ENCODE data around the gene CFAP77. TPM values are rescaled to one million over a fixed set of nuclear protein-coding genes. Genes with fewer than 3 reads are reported as not detected.

CFAP77 gene
- total RNA-seq, 1 donor from 2014 or later, result not detected

- H3K4me3 ChIP-seq (ENCODE audit: low read depth, low read length), result no peak overlapping the region
- DNase-seq (ENCODE audit: low read depth), result no peak
- no peak for TF ChIP-seq CTCF (conservative IDR thresholded peaks at IDR 0.05; ENCODE audit: low read depth, low read length)
Observed at GRCh38 chr9:132584601-132585560, 174.9 kb downstream of the CFAP77 start.

GRCh38 chr9:132585954-132586829 lies 176.2 kb downstream of the CFAP77 start:
- no peak for TF ChIP-seq CTCF (conservative IDR thresholded peaks at IDR 0.05; ENCODE audit: low read depth, low read length)
- H3K4me3 ChIP-seq (ENCODE audit: low read depth, low read length), result no peak overlapping the region
- no peak for DNase-seq (ENCODE audit: low read depth)

- no peak for DNase-seq (ENCODE audit: low read depth)
- no peak overlapping the region for H3K4me3 ChIP-seq (ENCODE audit: low read depth, low read length)
- no peak for TF ChIP-seq CTCF (conservative IDR thresholded peaks at IDR 0.05; ENCODE audit: low read depth, low read length)
Observed at GRCh38 chr9:132586830-132587591, 177.0 kb downstream of the CFAP77 start.

- TF ChIP-seq CTCF (conservative IDR thresholded peaks at IDR 0.05; ENCODE audit: low read depth, low read length), result no peak
- H3K4me3 ChIP-seq (ENCODE audit: low read depth, low read length), result no peak overlapping the region
- DNase-seq (ENCODE audit: low read depth), result no peak
Observed at GRCh38 chr9:132587592-132587955, 177.6 kb downstream of the CFAP77 start.

GRCh38 chr9:132588098-132588497 lies 178.1 kb downstream of the CFAP77 start:
- H3K4me3 ChIP-seq (ENCODE audit: low read depth, low read length), result no peak overlapping the region
- TF ChIP-seq CTCF (conservative IDR thresholded peaks at IDR 0.05; ENCODE audit: low read depth, low read length), result no peak
- no peak for DNase-seq (ENCODE audit: low read depth)

GRCh38 chr9:132588501-132589147 lies 178.6 kb downstream of the CFAP77 start:
- TF ChIP-seq CTCF (conservative IDR thresholded peaks at IDR 0.05; ENCODE audit: low read depth, low read length), result no peak
- no peak for DNase-seq (ENCODE audit: low read depth)
- no peak overlapping the region for H3K4me3 ChIP-seq (ENCODE audit: low read depth, low read length)
